SK-N-MC (cell line): ENCODE data around the gene C9orf50.

Experiments
- DNase-seq: peaks from one replicate; pipeline ENCODE4 v3.0.0-alpha.2; 2011; ENCODE audit warnings: low read depth, low spot score
- H3K27ac ChIP-seq: fragments of 200-600 bp; sonication (generic); 2 replicates; pipeline ENCODE4 v1.5.1; 2016; ENCODE audit warnings: mixed run types
- H3K36me3 ChIP-seq: fragments of 200-600 bp; sonication (generic); 2 replicates; pipeline ENCODE4 v1.6.1; 2017; ENCODE audit warnings: antibody characterized with exemption, low read length, mixed read lengths; ENCODE audit not compliant: insufficient read depth
- H3K4me3 ChIP-seq: fragments of 200-600 bp; sonication (generic); 2 replicates; pipeline ENCODE4 v1.5.1; 2016
- H3K9ac ChIP-seq: fragments of 200-600 bp; sonication (generic); 2 replicates; pipeline ENCODE4 v1.8.0; 2017; ENCODE audit warnings: mixed run types, mixed read lengths; ENCODE audit not compliant: insufficient read length
- H3K9me3 ChIP-seq: fragments of 200-600 bp; sonication (generic); 2 replicates; pipeline ENCODE4 v1.6.1; 2017; ENCODE audit warnings: low read depth, mild to moderate bottlenecking, antibody characterized with exemption, low read length, moderate library complexity, mixed read lengths
- EZH2 ChIP-seq: fragments of 200-600 bp; sonication (generic); IDR thresholded peaks from one replicate; pipeline ENCODE4 v1.6.1; 2017; ENCODE audit warnings: antibody characterized with exemption
- FOXP2 ChIP-seq: optimal IDR thresholded peaks from 2 replicates; pipeline ENCODE3; 2011; ENCODE audit warnings: mild to moderate bottlenecking, moderate library complexity; ENCODE audit not compliant: insufficient read depth; ENCODE audit errors: extremely low read length, control extremely low read depth
- POLR2AphosphoS5 ChIP-seq: IDR thresholded peaks from 2 replicates; pipeline ENCODE4 v1.6.1; 2012; ENCODE audit warnings: mild to moderate bottlenecking, low read depth, low read length, borderline replicate concordance

The C9orf50 gene

DNA sequence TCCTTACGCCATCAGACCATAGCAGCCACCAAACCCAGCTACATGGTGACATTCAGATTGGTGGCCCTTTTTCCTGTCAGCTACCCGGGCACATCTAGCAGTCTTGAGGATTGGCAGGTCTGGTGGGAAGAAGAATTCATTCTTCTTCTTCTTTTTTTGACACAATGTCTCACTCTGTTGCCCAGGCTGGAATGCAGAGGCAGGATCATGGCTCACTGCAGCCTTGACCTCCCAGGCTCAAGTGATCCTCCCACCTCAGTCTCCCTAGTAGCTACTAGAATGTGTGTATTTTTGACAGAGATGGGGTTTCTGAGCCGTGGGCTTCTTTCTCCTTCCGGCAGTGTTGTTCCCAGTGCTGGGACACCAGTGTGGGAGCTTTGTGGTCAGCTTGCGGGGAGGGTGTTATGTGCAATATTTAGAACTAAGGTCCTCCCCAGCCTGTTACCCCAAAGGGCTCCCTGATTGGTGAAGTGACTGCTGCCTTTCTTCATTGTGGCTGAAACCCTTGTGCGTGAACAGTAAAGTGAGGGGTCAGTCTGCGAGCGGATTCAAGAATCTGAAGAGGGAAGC, 8.4 kb upstream of the C9orf50 start:
- H3K9me3 ChIP-seq: no peaks in the 10 kb centered on the region
- peaks cover 49% of the 10 kb centered on the region for H3K36me3 ChIP-seq
- DNase-seq: no peak
- H3K4me3 ChIP-seq: no peak overlapping the region
- H3K27ac ChIP-seq: 0 out of 2 replicates have a peak overlapping the region, but pooled peaks have one; percentile 2
- TF ChIP-seq POLR2AphosphoS5 (no peak), FOXP2 (no peak), EZH2 (no peak)
- no peak overlapping the region for H3K9ac ChIP-seq

DNA sequence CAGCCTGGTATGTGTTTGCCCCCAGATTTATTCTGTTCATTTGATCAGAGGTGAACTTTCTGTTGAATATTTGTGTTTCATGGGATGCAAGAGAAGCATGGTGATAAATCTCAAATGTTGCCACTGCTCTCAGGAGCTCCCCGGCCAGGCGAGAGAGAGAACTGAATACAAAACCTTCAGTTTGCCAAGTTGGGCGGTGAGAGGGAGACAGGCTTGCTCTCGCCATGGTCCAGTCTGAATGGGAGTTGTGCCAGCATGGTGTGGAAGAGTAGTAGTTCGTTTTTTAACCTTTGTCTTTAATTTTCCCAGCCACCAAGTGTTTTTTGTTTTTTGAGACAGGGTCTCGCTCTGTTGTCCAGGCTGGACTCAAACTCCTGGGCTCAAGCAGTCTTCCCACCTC, 7.8 kb upstream of the C9orf50 start:
- no peak for DNase-seq
- peaks cover 44% of the 10 kb centered on the region for H3K36me3 ChIP-seq
- TF ChIP-seq EZH2 (no peak), FOXP2 (no peak), POLR2AphosphoS5 (no peak)
- no peak overlapping the region for H3K27ac ChIP-seq
- H3K9me3 ChIP-seq: no peaks in the 10 kb centered on the region
- H3K9ac ChIP-seq: peak overlapping the region; percentile 95
- H3K4me3 ChIP-seq: no peak overlapping the region

DNA sequence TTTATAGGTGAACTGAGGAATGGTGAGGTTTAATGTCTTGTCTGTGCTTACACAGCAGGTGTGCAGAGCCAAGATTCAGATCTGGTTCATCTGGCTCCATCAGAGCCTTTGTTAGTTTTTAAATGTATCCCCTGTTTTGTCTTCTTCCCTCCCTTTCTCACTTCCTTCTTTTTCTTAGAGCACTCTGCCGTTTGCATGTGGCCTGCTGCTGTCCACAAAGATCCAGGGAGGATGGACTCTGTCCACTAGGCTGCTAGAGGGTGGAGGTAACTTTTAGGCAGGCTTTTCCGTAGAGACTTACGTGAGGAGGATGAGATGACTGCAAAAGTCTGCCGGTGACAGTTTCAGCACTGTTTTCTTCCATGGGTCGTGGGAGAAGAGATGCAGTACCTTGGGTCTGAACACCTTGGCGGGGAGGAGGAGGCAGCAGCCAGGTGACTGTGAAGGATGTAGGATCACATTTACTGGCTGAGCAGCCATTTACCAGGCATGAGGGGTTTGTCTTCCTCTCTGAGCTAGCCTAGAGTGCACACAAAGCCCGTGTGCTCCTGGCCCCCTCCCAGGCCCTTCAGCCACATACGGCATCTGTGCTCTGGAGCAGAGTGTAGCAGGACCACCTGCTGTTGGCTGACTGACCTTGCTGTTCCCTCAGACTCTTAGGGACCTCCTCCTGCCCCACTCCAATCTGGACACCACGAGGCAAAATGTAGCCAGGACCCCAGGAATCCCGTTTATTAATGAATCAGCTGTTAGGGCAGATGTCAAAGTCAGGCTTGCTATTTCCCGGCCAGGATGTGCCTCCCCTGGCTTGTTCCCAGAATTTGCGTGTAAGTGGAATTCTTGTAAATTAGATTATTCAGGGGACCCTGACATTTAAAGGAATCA, 6.9 kb upstream of the C9orf50 start:
- Histone ChIP-seq H3K9me3 (no peaks in the 10 kb centered on the region), H3K4me3 (peak overlapping the region; percentile 96), H3K9ac (peak overlapping the region; percentile 95), H3K27ac (no peak overlapping the region), H3K36me3 (peaks cover 35% of the 10 kb centered on the region)
- TF ChIP-seq FOXP2 (no peak), POLR2AphosphoS5 (no peak), EZH2 (no peak)
- no peak for DNase-seq

DNA sequence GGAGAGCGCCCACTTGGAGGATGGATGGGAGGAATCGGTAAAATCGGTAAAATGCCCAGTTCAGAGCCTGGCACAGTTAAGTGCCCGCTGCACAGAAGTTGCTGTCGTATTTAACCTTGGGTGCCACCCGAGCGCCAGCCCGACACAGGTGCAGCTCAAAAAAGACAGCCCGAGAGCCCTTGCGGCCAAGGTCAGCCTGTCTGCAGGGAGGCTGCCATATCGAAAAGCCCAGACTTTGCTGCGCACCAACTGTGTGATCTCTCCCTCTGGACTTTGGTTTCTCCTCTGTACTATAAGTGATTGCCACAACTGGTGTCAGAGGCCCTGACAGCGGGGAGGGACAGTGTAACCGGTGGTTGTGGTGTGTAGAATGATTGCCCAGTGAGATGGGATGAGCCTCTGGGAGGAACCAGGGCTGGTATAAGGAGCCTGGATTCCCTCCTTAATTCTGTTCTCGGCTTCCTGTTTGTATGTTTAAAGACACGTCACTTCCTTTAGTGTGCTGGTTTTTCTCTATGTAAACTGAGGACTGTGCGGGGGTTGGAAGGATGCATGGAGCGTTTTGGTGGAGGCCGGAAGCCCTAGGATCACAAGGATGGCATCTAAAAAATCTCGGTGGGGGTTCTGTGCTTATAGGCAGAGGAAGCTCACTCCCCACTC, 5.9 kb upstream of the C9orf50 start:
- Histone ChIP-seq H3K27ac (peak overlapping the region; percentile 89), H3K4me3 (peak overlapping the region; percentile 96), H3K9ac (peak overlapping the region; percentile 95), H3K9me3 (no peaks in the 10 kb centered on the region), H3K36me3 (peaks cover 25% of the 10 kb centered on the region)
- no peak for TF ChIP-seq EZH2
- TF ChIP-seq POLR2AphosphoS5: peak; percentile 26
- TF ChIP-seq FOXP2: no peak
- no peak for DNase-seq

DNA sequence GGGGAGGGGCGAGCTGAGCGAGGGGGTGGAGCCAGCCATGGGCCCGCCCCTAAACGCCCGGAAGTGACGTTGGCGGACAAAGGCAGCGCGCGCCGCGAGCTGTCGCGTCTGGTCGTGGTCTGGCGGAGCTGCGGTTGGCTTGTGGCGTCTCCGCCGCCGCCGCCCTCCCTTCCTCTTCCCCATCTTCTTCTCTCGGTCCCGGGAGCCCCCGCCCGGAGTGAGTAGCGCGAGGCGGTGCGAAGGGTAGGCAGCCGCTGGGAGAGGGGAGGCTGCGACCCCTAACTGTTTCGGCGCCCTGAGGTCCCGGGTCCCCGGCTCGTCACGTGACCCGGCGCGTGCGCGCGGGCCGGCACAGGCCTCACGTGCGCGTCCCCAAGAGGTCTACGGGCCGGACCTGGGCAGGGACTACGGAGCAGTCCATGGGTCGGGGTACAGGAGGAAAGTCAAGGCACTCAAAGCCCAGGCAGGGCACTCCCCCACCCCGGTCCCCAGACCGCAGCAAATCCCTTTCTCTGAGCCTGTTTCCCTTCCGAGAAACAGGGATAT, 5.3 kb upstream of the C9orf50 start, which contains the start of gene NTMT1:
TSS of gene NTMT1 (plus strand) at position 85 of the 546 bp plus-strand sequence. CDS start 6,541 bp downstream, outside the sequence.
- peak within 1 kb of the TSS; percentile 89 for H3K27ac ChIP-seq
- TF ChIP-seq FOXP2 (no peak), POLR2AphosphoS5 (peak; percentile 97)
- peaks cover 23% of the 10 kb centered on the region for H3K36me3 ChIP-seq
- peak within 1 kb of the TSS; percentile 96 for H3K4me3 ChIP-seq
- H3K9me3 ChIP-seq: no peaks in the 10 kb centered on the region
- no peak for DNase-seq
- H3K9ac ChIP-seq: peak within 1 kb of the TSS; percentile 95

DNA sequence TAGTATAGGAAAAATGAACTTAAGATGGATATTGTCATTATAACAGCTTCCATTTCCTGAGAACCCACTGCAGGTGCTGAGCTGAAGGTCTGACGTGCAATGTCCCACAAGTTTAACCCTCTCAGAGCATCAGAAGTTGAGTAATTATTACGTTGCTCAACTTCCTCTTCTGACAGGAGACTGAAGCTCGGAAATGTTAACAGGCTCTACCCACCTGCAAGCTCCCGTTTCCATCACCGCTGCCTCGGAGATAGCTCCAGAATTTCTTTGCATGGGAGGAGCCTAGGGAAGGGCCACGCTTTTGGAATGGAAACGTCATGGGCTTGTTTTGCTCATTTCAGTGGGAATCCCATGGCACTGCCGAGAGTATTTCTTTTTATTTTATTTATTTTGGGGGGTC, 4.0 kb upstream of the C9orf50 start:
- Histone ChIP-seq H3K36me3 (peaks cover 21% of the 10 kb centered on the region), H3K27ac (peak overlapping the region; percentile 74; the same call in 1 of the 2 replicates), H3K9ac (no peak overlapping the region), H3K9me3 (no peaks in the 10 kb centered on the region), H3K4me3 (no peak overlapping the region)
- TF ChIP-seq FOXP2: no peak
- TF ChIP-seq EZH2: no peak
- no peak for TF ChIP-seq POLR2AphosphoS5
- DNase-seq: no peak

DNA sequence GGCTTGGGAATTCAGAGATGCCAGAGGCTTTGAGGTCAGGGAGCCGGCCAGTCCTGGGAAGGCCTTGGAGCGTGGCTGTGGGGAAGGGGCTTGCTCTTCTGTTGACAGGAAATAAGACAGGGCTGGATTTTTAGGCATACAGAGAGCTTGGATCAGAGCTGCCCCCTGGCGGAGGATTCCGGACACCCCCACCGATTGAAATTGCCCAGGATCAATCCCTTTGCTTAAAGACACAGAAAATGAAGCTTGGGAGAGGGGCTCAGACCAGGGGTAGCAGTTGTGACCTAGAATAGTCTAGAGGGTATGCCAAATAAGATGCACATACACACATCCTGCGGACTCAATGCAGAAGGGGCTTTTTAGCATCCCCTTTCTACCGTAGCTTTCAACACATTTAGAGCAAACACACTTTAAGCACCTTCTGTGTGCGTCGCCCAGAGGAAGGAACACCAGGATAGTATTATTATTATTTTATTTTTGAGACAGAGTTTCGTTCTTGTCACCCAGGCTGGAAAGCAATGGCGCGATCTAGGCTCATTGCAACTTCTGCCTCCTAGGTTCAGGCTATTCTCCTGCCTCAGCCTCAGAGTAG, 3.4 kb upstream of the C9orf50 start:
- Histone ChIP-seq H3K9me3 (no peaks in the 10 kb centered on the region), H3K27ac (no peak overlapping the region), H3K36me3 (peaks cover 16% of the 10 kb centered on the region), H3K4me3 (no peak overlapping the region), H3K9ac (no peak overlapping the region)
- TF ChIP-seq EZH2 (no peak), FOXP2 (no peak), POLR2AphosphoS5 (no peak)
- peak; percentile 50 for DNase-seq
